GM12873 (cell line): ENCODE data around the gene LTBP1.

Source experiments
- CTCF ChIP-seq: IDR thresholded peaks from 2 replicates; pipeline ENCODE4 v1.5.1; 2012; ENCODE audit warnings: low read depth, mild to moderate bottlenecking, moderate library complexity, low read length, control low read depth; ENCODE audit not compliant: insufficient read depth; ENCODE audit errors: missing control alignments

Gene LTBP1

GRCh38 chr2:33236482-33237385 is 290.0 kb downstream of the LTBP1 start:
- no peak for TF ChIP-seq CTCF

GRCh38 chr2:33238111-33238510 is 291.4 kb downstream of the LTBP1 start:
- no peak for TF ChIP-seq CTCF

- no peak for TF ChIP-seq CTCF
Observed at GRCh38 chr2:33240178-33240577, 293.4 kb downstream of the LTBP1 start.

- no peak for TF ChIP-seq CTCF
Observed at GRCh38 chr2:33241072-33241471, 294.3 kb downstream of the LTBP1 start.

GRCh38 chr2:33241581-33241980 is 294.8 kb downstream of the LTBP1 start:
- TF ChIP-seq CTCF, result no peak

GRCh38 chr2:33242845-33243244 is 296.1 kb downstream of the LTBP1 start:
- TF ChIP-seq CTCF, result no peak

GRCh38 chr2:33246432-33246831 is 299.7 kb downstream of the LTBP1 start:
- TF ChIP-seq CTCF, result no peak
